H1 (cell line): Measurements from ENCODE around the gene CEP83. TPM values are rescaled to one million over a fixed set of nuclear protein-coding genes. Genes with fewer than 3 reads are reported as not detected.

Source experiments
- CTCF ChIA-PET: fragments of 300-600 bp; sonication (Branson Sonifier 250); formaldehyde crosslinking; loops from one replicate; lab custom pipeline; 2021; ENCODE audit not compliant: partially characterized antibody; lab: Charles Lee
- POLR2A ChIA-PET: fragments of 300-600 bp; sonication (Branson Sonifier 250); formaldehyde crosslinking; loops from one replicate; lab custom pipeline; 2021; ENCODE audit warnings: inconsistent platforms; ENCODE audit not compliant: partially characterized antibody; lab: Charles Lee
- DNase-seq, 2 experiments: peaks; one replicate each; pipeline versions ENCODE4 v3.0.0 to v3.0.0-alpha.2; 2010 to 2022; ENCODE audit warnings: low spot score in 2 of 2, low read depth in 1 of 2, mixed read lengths in 1 of 2
- FAIRE-seq: peaks from 2 replicates; lab custom pipeline; 2011; peaks lifted over from hg19 to GRCh38; lab: Jason Lieb, UNC
- H2AFZ ChIP-seq: 2 replicates; pipeline ENCODE4 v1.8.1; 2012; ENCODE audit warnings: low read length, inconsistent platforms
- H2AK5ac ChIP-seq: 2 replicates; pipeline ENCODE4 v1.6.1; 2013; ENCODE audit warnings: low read depth, low read length
- H2BK120ac ChIP-seq: replicated peaks from 2 replicates; pipeline ENCODE3; 2013; ENCODE audit warnings: low read depth, low read length, inconsistent platforms
- H2BK12ac ChIP-seq: 2 replicates; pipeline ENCODE4 v1.6.1; 2013; ENCODE audit warnings: low read depth, low read length
- H2BK15ac ChIP-seq: 2 replicates; pipeline ENCODE4 v1.6.1; 2013; ENCODE audit warnings: low read length
- H2BK20ac ChIP-seq: 2 replicates; pipeline ENCODE4 v1.6.1; 2013; ENCODE audit warnings: low read length
- H2BK5ac ChIP-seq: 2 replicates; pipeline ENCODE4 v1.6.1; 2013; ENCODE audit warnings: low read depth, low read length
- H3K14ac ChIP-seq: 2 replicates; pipeline ENCODE4 v1.6.1; 2013; ENCODE audit warnings: inconsistent platforms; ENCODE audit not compliant: insufficient read length
- H3K18ac ChIP-seq: 2 replicates; pipeline ENCODE4 v1.6.1; 2013; ENCODE audit warnings: low read length; ENCODE audit errors: extremely low read depth
- H3K23ac ChIP-seq: 2 replicates; pipeline ENCODE4 v1.6.1; 2013; ENCODE audit warnings: inconsistent platforms; ENCODE audit not compliant: insufficient read length
- H3K23me2 ChIP-seq: 2 replicates; pipeline ENCODE4 v1.6.1; 2013; ENCODE audit warnings: low read depth, low read length
- H3K27ac ChIP-seq: 2 replicates; pipeline ENCODE4 v1.6.1; 2011; ENCODE audit warnings: low read depth, low read length, inconsistent platforms
- H3K27me3 ChIP-seq, 4 experiments: replicated peaks in 1 of 4; 1 replicate in 1 of 4; 2 replicates in 3 of 4; pipeline versions ENCODE4 v1.6.1 to v1.8.1; 2011 to 2013; ENCODE audit warnings: low read length in 3 of 4, mild to moderate bottlenecking in 3 of 4, inconsistent platforms in 2 of 4, mixed read lengths in 2 of 4, moderate library complexity in 1 of 4; ENCODE audit not compliant: control insufficient read depth in 3 of 4, insufficient read depth in 3 of 4; ENCODE audit errors: extremely low read depth in 1 of 4
- H3K36me3 ChIP-seq, 4 experiments: 2 replicates each; pipeline versions ENCODE4 v1.6.1 to v1.8.1; 2011 to 2013; ENCODE audit warnings: mild to moderate bottlenecking in 4 of 4, low read length in 3 of 4, moderate library complexity in 2 of 4, control low read depth in 1 of 4, inconsistent platforms in 1 of 4; ENCODE audit not compliant: insufficient read depth in 4 of 4, control insufficient read depth in 2 of 4
- H3K4ac ChIP-seq: replicated peaks from 2 replicates; pipeline ENCODE3; 2013; ENCODE audit warnings: low read length, low read depth, mixed read lengths, inconsistent platforms; ENCODE audit not compliant: insufficient read length
- H3K4me1 ChIP-seq, 4 experiments: replicated peaks in 1 of 4; 1 replicate in 1 of 4; 2 replicates in 3 of 4; pipeline versions ENCODE4 v1.6.1 to v1.8.1; 2011 to 2013; ENCODE audit warnings: low read length in 3 of 4, inconsistent platforms in 2 of 4, mixed read lengths in 1 of 4; ENCODE audit not compliant: insufficient read depth in 4 of 4, control insufficient read depth in 3 of 4
- H3K4me2 ChIP-seq, 2 experiments: 2 replicates each; pipeline versions ENCODE4 v1.6.1 to v1.8.1; 2011 to 2013; ENCODE audit warnings: low read depth in 2 of 2, low read length in 2 of 2, control low read depth in 1 of 2, inconsistent platforms in 1 of 2, mild to moderate bottlenecking in 1 of 2; ENCODE audit not compliant: insufficient read depth in 1 of 2
- H3K4me3 ChIP-seq, 4 experiments: fragments of 200-600, 300-600 bp in 1 of 4; sonication (generic), shearing (Covaris generic), sonication (Bioruptor Twin) in 1 of 4; 2 replicates each; pipeline versions ENCODE4 v1.5.1 to v1.8.1; 2011 to 2016; ENCODE audit warnings: low read length in 4 of 4, low read depth in 3 of 4, control low read depth in 2 of 4, inconsistent platforms in 2 of 4, mild to moderate bottlenecking in 2 of 4, mixed read lengths in 1 of 4, moderate library complexity in 1 of 4; ENCODE audit not compliant: insufficient read depth in 2 of 4; ENCODE audit errors: extremely low read depth in 1 of 4
- H3K56ac ChIP-seq: replicated peaks from 2 replicates; pipeline ENCODE3; 2013; ENCODE audit warnings: low read depth, mild to moderate bottlenecking, mixed read lengths, low read length, inconsistent platforms; ENCODE audit not compliant: insufficient read length
- H3K79me1 ChIP-seq: 2 replicates; pipeline ENCODE4 v1.6.1; 2013; ENCODE audit warnings: low read depth, low read length, control low read depth
- H3K79me2 ChIP-seq, 2 experiments: 2 replicates each; pipeline versions ENCODE4 v1.6.1 to v1.8.1; 2012 to 2013; ENCODE audit warnings: low read length in 2 of 2, mild to moderate bottlenecking in 2 of 2, inconsistent platforms in 1 of 2; ENCODE audit not compliant: insufficient read depth in 2 of 2, control insufficient read depth in 1 of 2
- H3K9ac ChIP-seq, 4 experiments: replicated peaks in 1 of 4; 1 replicate in 1 of 4; 2 replicates in 3 of 4; pipeline versions ENCODE4 v1.6.1 to v1.8.1; 2011 to 2013; ENCODE audit warnings: low read depth in 3 of 4, low read length in 3 of 4, control low read depth in 2 of 4, mild to moderate bottlenecking in 2 of 4, moderate library complexity in 2 of 4, inconsistent platforms in 1 of 4; ENCODE audit errors: extremely low read depth in 1 of 4
- H3K9me3 ChIP-seq, 2 experiments: 2 replicates each; pipeline versions ENCODE4 v1.6.1 to v1.8.1; 2012 to 2013; ENCODE audit warnings: mild to moderate bottlenecking in 2 of 2, moderate library complexity in 2 of 2, control low read depth in 1 of 2, inconsistent platforms in 1 of 2, low read depth in 1 of 2, low read length in 1 of 2, mixed read lengths in 1 of 2; ENCODE audit not compliant: insufficient read depth in 2 of 2
- H4K20me1 ChIP-seq, 2 experiments: replicated peaks in 1 of 2; 2 replicates each; pipeline versions ENCODE3 to v1.8.1; 2011 to 2013; ENCODE audit warnings: inconsistent platforms in 2 of 2, low read length in 2 of 2, mild to moderate bottlenecking in 1 of 2; ENCODE audit not compliant: insufficient read depth in 2 of 2, control insufficient read depth in 1 of 2
- H4K5ac ChIP-seq: 2 replicates; pipeline ENCODE4 v1.6.1; 2013; ENCODE audit warnings: low read length, low read depth, mixed read lengths, inconsistent platforms; ENCODE audit not compliant: insufficient read length
- H4K8ac ChIP-seq: 2 replicates; pipeline ENCODE4 v1.8.0; 2013; ENCODE audit warnings: mild to moderate bottlenecking, moderate library complexity, low read length, inconsistent platforms; ENCODE audit not compliant: insufficient read depth; ENCODE audit errors: extremely low read depth
- H4K91ac ChIP-seq: replicated peaks from 2 replicates; pipeline ENCODE3; 2013; ENCODE audit warnings: low read length, mixed read lengths, inconsistent platforms; ENCODE audit not compliant: insufficient read length
- BRCA1 ChIP-seq: IDR thresholded peaks from 2 replicates; pipeline ENCODE4 v1.6.1; 2012; ENCODE audit warnings: low read depth, low read length, improper control_type of control experiment
- CREB1 ChIP-seq: IDR thresholded peaks from 2 replicates; pipeline ENCODE4 v1.6.1; 2012; ENCODE audit warnings: inconsistent platforms
- HDAC2 ChIP-seq, 2 experiments: fragments of 300-600 bp in 1 of 2; sonication (generic) in 1 of 2; IDR thresholded peaks; 2 replicates each; pipeline ENCODE4 v1.6.1; 2011 to 2012; ENCODE audit warnings: low read depth in 2 of 2, low read length in 2 of 2, mild to moderate bottlenecking in 2 of 2, moderate library complexity in 2 of 2, borderline replicate concordance in 1 of 2, inconsistent platforms in 1 of 2
- JUND ChIP-seq: IDR thresholded peaks from 2 replicates; pipeline ENCODE4 v1.6.1; 2011; ENCODE audit warnings: mild to moderate bottlenecking, improper control_type of control experiment, low read length
- POU5F1 ChIP-seq: IDR thresholded peaks from 2 replicates; pipeline ENCODE4 v1.6.1; 2011; ENCODE audit warnings: low read depth, mild to moderate bottlenecking, low read length, moderate library complexity
- TAF1 ChIP-seq: IDR thresholded peaks from 2 replicates; pipeline ENCODE4 v1.6.1; 2011; ENCODE audit warnings: mild to moderate bottlenecking, low read depth, low read length
- WGBS, 2 experiments: shearing (Covaris generic) in 1 of 2; methylation state at CpG; one replicate each; pipeline versions ENCODE4 v1.1.6 to v1.1.7; 2013 to 2015; ENCODE audit warnings: low lambda C conversion rate in 2 of 2, mixed read lengths in 2 of 2, inconsistent platforms in 1 of 2, low coverage in 1 of 2, missing lambda C conversion rate in 1 of 2; ENCODE audit not compliant: insufficient replicate concordance in 2 of 2, insufficient coverage in 1 of 2, insufficient read length in 1 of 2; ENCODE audit errors: extremely low coverage in 1 of 2, missing lambda C conversion rate in 1 of 2; 5-methylcytosine and 5-hydroxymethylcytosine counted together
- polyA plus RNA-seq, 7 experiments: library from polyadenylated mRNA; depleted of rRNA in 3 of 7; stranded (reverse) in 5 of 7; unstranded in 2 of 7; fragments of >200 nt in 5 of 7; fragments of 200-250 nt in 2 of 7; gene quantifications; 1 replicate in 5 of 7; 2 replicates in 1 of 7; 4 replicates in 1 of 7; pipeline versions ENCODE4 v1.2.1 to v1.2.3, GENCODE V29; 2011 to 2013; ENCODE audit warnings: missing spikeins in 2 of 7, mixed read lengths in 2 of 7
- total RNA-seq: library from RNA; stranded (reverse); fragmentation: NEBNext Ultra II Directional; extraction: Animal tissue kit (Norgen Biotek cat#: 25700); gene quantifications from 2 replicates; pipeline ENCODE4 v1.2.1, GENCODE V29; 2021
- TF ChIP-seq, protein P1 (sequence below): IDR thresholded peaks from 2 replicates; pipeline ENCODE4 v1.6.1; 2011; ENCODE audit warnings: low read length, improper control_type of control experiment
- TF ChIP-seq, protein P2 (sequence below): IDR thresholded peaks from 2 replicates; pipeline ENCODE4 v1.6.1; 2012; ENCODE audit warnings: inconsistent platforms
- TF ChIP-seq, protein P3 (sequence below): IDR thresholded peaks from 2 replicates; pipeline ENCODE4 v1.6.1; 2012; ENCODE audit warnings: low read length, inconsistent platforms
- TF ChIP-seq, protein P4 (sequence below): IDR thresholded peaks from 2 replicates; pipeline ENCODE4 v1.6.1; 2011; ENCODE audit warnings: low read depth, mild to moderate bottlenecking, low read length; ENCODE audit not compliant: insufficient read depth

The CEP83 gene
- total and polyA plus RNA-seq, 2 of the 8 experiments (the other 6 are each of a cell fraction or from before 2014, with no cell fraction given): 6.0 to 25.8 TPM

DNA sequence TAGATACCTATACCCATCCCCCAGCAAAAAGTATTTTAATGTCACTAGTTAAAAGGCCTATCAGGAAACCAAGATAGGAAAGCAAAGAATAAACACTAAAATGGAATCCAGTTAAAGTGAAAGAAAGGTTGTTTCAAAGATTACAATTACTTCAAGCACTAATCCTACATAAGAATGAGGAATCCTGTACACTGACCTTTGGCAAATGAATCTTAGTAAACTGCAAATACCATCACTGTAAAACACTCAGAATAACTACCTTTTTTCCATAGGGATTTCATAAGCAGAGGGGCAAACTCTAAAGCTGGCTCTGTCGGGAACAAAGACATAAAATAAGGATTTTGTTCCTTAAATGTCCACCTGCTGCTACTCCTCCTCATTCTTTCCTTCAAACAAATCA lies 25.9 kb downstream of the CEP83 start:
- Histone ChIP-seq H3K4ac (no peak overlapping the region), H3K4me3 (no peak overlapping the region), H3K4me1 (peaks cover 2 to 20% (median 13%) of the 10 kb centered on the region in 4 experiments), H4K91ac (no peak overlapping the region), H3K9ac (no peak overlapping the region), H2AK5ac (no peak overlapping the region), H4K20me1 (no peaks in the 10 kb centered on the region), H3K23me2 (no peaks in the 10 kb centered on the region; the same call in 1 of the 2 replicates), H3K36me3 (no peaks in the 10 kb centered on the region; a peak in 1 of 8 replicates), H3K14ac (no peak overlapping the region), H3K79me1 (no peaks in the 10 kb centered on the region; the same call in 1 of the 2 replicates), H2BK15ac (no peak overlapping the region), H3K18ac (no peak overlapping the region), H3K56ac (no peak overlapping the region), H3K23ac (no peak overlapping the region), H3K9me3 (0 out of 4 replicates have a peak, but pooled peaks cover 0 to 7% of the 10 kb centered on the region in 2 experiments), H2BK20ac (no peak overlapping the region), H3K4me2 (no peak overlapping the region), H3K27me3 (no peaks in the 10 kb centered on the region), H2BK12ac (no peak overlapping the region), H3K27ac (no peak overlapping the region), H2BK5ac (no peak overlapping the region), H4K5ac (no peak overlapping the region), H4K8ac (no peak overlapping the region), H2BK120ac (no peak overlapping the region), H2AFZ (no peak overlapping the region), H3K79me2 (peaks cover 0 to 63% of the 10 kb centered on the region in 2 experiments; a peak in 2 of 4 replicates)
- TF ChIP-seq, protein P1, sequence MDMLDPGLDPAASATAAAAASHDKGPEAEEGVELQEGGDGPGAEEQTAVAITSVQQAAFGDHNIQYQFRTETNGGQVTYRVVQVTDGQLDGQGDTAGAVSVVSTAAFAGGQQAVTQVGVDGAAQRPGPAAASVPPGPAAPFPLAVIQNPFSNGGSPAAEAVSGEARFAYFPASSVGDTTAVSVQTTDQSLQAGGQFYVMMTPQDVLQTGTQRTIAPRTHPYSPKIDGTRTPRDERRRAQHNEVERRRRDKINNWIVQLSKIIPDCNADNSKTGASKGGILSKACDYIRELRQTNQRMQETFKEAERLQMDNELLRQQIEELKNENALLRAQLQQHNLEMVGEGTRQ: no peak
- TF ChIP-seq, protein P2, sequence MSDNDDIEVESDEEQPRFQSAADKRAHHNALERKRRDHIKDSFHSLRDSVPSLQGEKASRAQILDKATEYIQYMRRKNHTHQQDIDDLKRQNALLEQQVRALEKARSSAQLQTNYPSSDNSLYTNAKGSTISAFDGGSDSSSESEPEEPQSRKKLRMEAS: no peak
- TF ChIP-seq HDAC2 (IDR thresholded peaks at IDR 0.05; ENCODE audit: borderline replicate concordance in 1 of 2, low read depth in 2 of 2, low read length in 2 of 2) (no peak), JUND (no peak), TAF1 (no peak), BRCA1 (no peak), CREB1 (no peak), POU5F1 (no peak)
- TF ChIP-seq, protein P3, sequence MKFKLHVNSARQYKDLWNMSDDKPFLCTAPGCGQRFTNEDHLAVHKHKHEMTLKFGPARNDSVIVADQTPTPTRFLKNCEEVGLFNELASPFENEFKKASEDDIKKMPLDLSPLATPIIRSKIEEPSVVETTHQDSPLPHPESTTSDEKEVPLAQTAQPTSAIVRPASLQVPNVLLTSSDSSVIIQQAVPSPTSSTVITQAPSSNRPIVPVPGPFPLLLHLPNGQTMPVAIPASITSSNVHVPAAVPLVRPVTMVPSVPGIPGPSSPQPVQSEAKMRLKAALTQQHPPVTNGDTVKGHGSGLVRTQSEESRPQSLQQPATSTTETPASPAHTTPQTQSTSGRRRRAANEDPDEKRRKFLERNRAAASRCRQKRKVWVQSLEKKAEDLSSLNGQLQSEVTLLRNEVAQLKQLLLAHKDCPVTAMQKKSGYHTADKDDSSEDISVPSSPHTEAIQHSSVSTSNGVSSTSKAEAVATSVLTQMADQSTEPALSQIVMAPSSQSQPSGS: no peak
- TF ChIP-seq, protein P4, sequence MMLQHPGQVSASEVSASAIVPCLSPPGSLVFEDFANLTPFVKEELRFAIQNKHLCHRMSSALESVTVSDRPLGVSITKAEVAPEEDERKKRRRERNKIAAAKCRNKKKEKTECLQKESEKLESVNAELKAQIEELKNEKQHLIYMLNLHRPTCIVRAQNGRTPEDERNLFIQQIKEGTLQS: no peak
- ChIA-PET CTCF (interaction anchor here (0.7 to 1.8 kb wide), 6 partner anchors 19 to 299 kb away, joined by 3 to 6 read pairs (median 3); no protein-coding TSS in a partner anchor), POLR2A (no interaction called here)
- DNase-seq: no peak
- 79% methylated on average over 1 of the region's 1 CpG; no CpG with 5 or more reads in 1 of the 2 experiments for WGBS, 2 experiments
- no peak for FAIRE-seq
